SK-N-MC (cell line): ENCODE measurements around the gene SHB.

Experiments used
- EZH2 ChIP-seq: fragments of 200-600 bp; sonication (generic); IDR thresholded peaks from one replicate; pipeline ENCODE4 v1.6.1; 2017; ENCODE audit warnings: antibody characterized with exemption
- POLR2AphosphoS5 ChIP-seq: IDR thresholded peaks from 2 replicates; pipeline ENCODE4 v1.6.1; 2012; ENCODE audit warnings: mild to moderate bottlenecking, low read depth, low read length, borderline replicate concordance

GRCh38 chr9:38063363-38063707 is 5.7 kb downstream of the SHB start:
- TF ChIP-seq EZH2 (no peak), POLR2AphosphoS5 (no peak)
